K562 (cell line): ENCODE data around the gene ACBD6. TPM values are rescaled to one million over a fixed set of nuclear protein-coding genes. Genes with fewer than 3 reads are reported as not detected.

Experiments
- AFF1 ChIP-seq, 2 experiments: fragments of 450-650 bp; IDR thresholded peaks; 2 replicates each; pipeline ENCODE4 v1.6.1; 2018; ENCODE audit warnings: mild to moderate bottlenecking in 2 of 2, low read depth in 1 of 2; ENCODE audit not compliant: partially characterized antibody in 2 of 2
- E2F8 ChIP-seq: fragments of 450-650 bp; IDR thresholded peaks from 2 replicates; pipeline ENCODE4 v1.7.1; 2018; ENCODE audit warnings: mild to moderate bottlenecking, low read depth; ENCODE audit not compliant: partially characterized antibody
- ZNF764 ChIP-seq: fragments of 250-450 bp; sonication (Bioruptor Pico); IDR thresholded peaks from 2 replicates; pipeline ENCODE4 v1.4.0; 2020; ENCODE audit warnings: low read depth, mild to moderate bottlenecking, moderate library complexity
- polyA plus RNA-seq, 8 experiments: library from polyadenylated mRNA; depleted of rRNA in 4 of 8; stranded (reverse) in 5 of 8; unstranded in 3 of 8; fragments of >200 nt; fragmentation: Nextera tagmentation in 2 of 8; fragmentation: Illumina TruSeq in 1 of 8; extraction: Ambion mirVana in 2 of 8; extraction: Trizol in 1 of 8; gene quantifications; 2 replicates each; pipeline versions ENCODE4 v1.2.1 to v1.2.3, GENCODE V29; 2011 to 2014; ENCODE audit warnings: inconsistent platforms in 1 of 8, missing spikeins in 1 of 8
- total RNA-seq, 7 experiments: library from RNA; depleted of rRNA in 6 of 7; stranded (reverse); fragments of >200 nt in 6 of 7; fragmentation: Illumina TruSeq in 2 of 7; extraction: Trizol in 2 of 7; gene quantifications; 2 replicates each; pipeline versions ENCODE4 v1.2.1 to v1.2.3, GENCODE V29; 2011 to 2021; ENCODE audit warnings: low replicate concordance in 1 of 7

Gene ACBD6
- total and polyA plus RNA-seq, 9 of the 15 experiments (the other 6 are each of a cell fraction or from before 2014, with no cell fraction given): 16.9 to 107 (median 77.7) TPM

- TF ChIP-seq AFF1 (IDR thresholded peaks at IDR 0.05; ENCODE audit: low read depth in 1 of 2, partially characterized antibody in 2 of 2) (no peak), E2F8 (no peak), ZNF764 (no peak)
These were observed 243.4 kb downstream of the ACBD6 start (continued) for GRCh38 chr1:180258935-180259334.
